Panc1 (cell line): ENCODE results near the gene PRDX2. TPM values are rescaled to one million over a fixed set of nuclear protein-coding genes. Genes with fewer than 3 reads are reported as not detected.

Experiments
- ATAC-seq: fragments of 200-7000 bp; cut with Tn5 transposase; 2 replicates; pipeline ENCODE4 v1.9.1; 2020; ENCODE audit warnings: mild to moderate bottlenecking, moderate library complexity
- BruUV-seq: library from RNA; stranded (reverse); fragments of 400-500 nt; replicated peaks from 2 replicates; lab custom pipeline; 2021; lab: Mats Ljungman, UMichigan
- CTCF ChIA-PET: fragments of 300-600 bp; sonication (Branson Sonifier 250); formaldehyde crosslinking; loops from one replicate; lab custom pipeline; 2022; ENCODE audit warnings: antibody characterized with exemption; lab: Charles Lee
- POLR2A ChIA-PET: fragments of 300-600 bp; sonication (Branson Sonifier 250); formaldehyde crosslinking; loops from one replicate; lab custom pipeline; 2022; ENCODE audit warnings: antibody characterized with exemption; lab: Charles Lee
- DNase-seq: peaks from one replicate; pipeline ENCODE4 v3.0.0-alpha.2; 2010; ENCODE audit warnings: low read depth, low spot score
- H3K27ac ChIP-seq: 2 replicates; pipeline ENCODE4 v1.5.1; 2011; ENCODE audit warnings: mild to moderate bottlenecking, low read length, inconsistent platforms
- H3K27me3 ChIP-seq: fragments of 200-500 bp; sonication (Bioruptor generic); 2 replicates; pipeline ENCODE4 v1.6.0; 2014; ENCODE audit warnings: low read length, inconsistent platforms; ENCODE audit not compliant: control insufficient read depth, insufficient read depth
- H3K36me3 ChIP-seq: fragments of 200-500 bp; sonication (Bioruptor generic); 2 replicates; pipeline ENCODE4 v1.5.1; 2014; ENCODE audit warnings: inconsistent platforms, mild to moderate bottlenecking, low read length, moderate library complexity; ENCODE audit not compliant: control insufficient read depth, insufficient read depth
- H3K4me1 ChIP-seq: 2 replicates; pipeline ENCODE4 v1.5.1; 2011; ENCODE audit warnings: inconsistent platforms, mild to moderate bottlenecking, low read length, moderate library complexity; ENCODE audit not compliant: control insufficient read depth, insufficient read depth
- H3K4me3 ChIP-seq, 2 experiments: 2 replicates each; pipeline ENCODE4 v1.5.1; 2011 to 2012; ENCODE audit warnings: low read depth in 2 of 2, low read length in 2 of 2, mild to moderate bottlenecking in 2 of 2, inconsistent platforms in 1 of 2, moderate library complexity in 1 of 2
- H3K9me3 ChIP-seq: fragments of 200-500 bp; sonication (Bioruptor generic); 2 replicates; pipeline ENCODE4 v1.5.1; 2014; ENCODE audit warnings: low read depth, mild to moderate bottlenecking, inconsistent platforms, low read length, moderate library complexity; ENCODE audit not compliant: control insufficient read depth, insufficient read depth
- CTCF ChIP-seq: fragments of 450-650 bp; IDR thresholded peaks from 2 replicates; pipeline ENCODE4 v1.5.1; 2017; ENCODE audit warnings: mild to moderate bottlenecking
- POLR2AphosphoS5 ChIP-seq: IDR thresholded peaks from 2 replicates; pipeline ENCODE4 v1.6.1; 2012; ENCODE audit warnings: mild to moderate bottlenecking, low read depth, low read length, moderate library complexity
- SIN3A ChIP-seq: IDR thresholded peaks from 2 replicates; pipeline ENCODE4 v1.6.1; 2012; ENCODE audit warnings: low read depth, mild to moderate bottlenecking, low read length, moderate library complexity, borderline replicate concordance; ENCODE audit not compliant: insufficient read depth
- TCF7L2 ChIP-seq: IDR thresholded peaks from 2 replicates; pipeline ENCODE4 v1.6.1; 2011; ENCODE audit warnings: mild to moderate bottlenecking, low read depth, low read length, inconsistent platforms
- in situ Hi-C: cut with HindIII; loops from 2 replicates; pipeline ENCODE4 v1.10.0; 2016; ENCODE audit warnings: low sequenced_read_pairs, low pct_unique_long_range_greater_than_20kb
- intact Hi-C: fragments of 100-400 bp; cut with micrococcal nuclease; formaldehyde crosslinking; loops from one replicate; pipeline ENCODE4 v1.10.0; 2022; ENCODE audit not compliant: unreplicated experiment
- total RNA-seq: library from RNA; stranded (reverse); gene quantifications from one replicate; pipeline ENCODE4 v1.2.1, GENCODE V29; 2021; ENCODE audit not compliant: unreplicated experiment
- TF ChIP-seq, protein P1 (sequence below), 2 experiments: IDR thresholded peaks; 2 replicates each; pipeline ENCODE4 v1.6.1; 2011 to 2012; ENCODE audit warnings: low read depth in 2 of 2, control low read depth in 1 of 2, low read length in 1 of 2, mild to moderate bottlenecking in 1 of 2, moderate library complexity in 1 of 2; ENCODE audit not compliant: insufficient read depth in 1 of 2

The PRDX2 gene
- total RNA-seq, 1 experiment from 2014 or later = 61.0 TPM

DNA sequence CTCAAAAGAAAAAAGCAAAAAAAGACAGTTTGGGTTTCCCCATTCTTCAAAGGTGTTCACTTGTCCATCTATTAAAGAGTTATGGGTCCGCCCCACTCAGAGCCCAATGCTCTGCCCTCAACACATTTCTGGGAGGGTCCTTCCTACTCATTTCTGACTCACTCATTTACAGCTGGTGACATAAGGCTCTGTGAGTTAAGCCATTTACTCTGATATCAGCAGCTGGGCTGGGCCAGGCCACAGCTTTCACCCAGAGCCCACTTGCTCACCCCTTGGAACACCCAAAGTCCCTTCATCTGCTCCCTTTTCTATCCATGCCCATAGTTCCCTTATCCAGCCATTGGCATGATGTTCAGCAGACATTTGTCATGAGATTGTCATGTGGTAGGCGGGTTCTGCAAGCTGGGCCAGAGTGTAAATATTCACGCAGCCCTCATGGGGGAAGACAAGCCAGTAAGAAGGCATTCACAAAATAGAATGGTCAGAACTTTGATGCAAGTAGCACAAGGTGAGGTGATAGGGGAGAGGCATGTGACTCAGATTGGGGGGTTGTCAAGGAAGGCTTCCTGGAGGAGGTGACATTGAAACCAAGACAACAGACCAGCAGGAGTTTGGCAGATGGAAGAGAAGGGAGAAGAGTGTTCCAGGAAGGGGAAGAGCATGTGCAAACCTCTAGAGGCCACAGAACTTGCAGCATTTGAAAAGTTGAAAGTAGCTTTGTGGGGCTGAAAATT, 42.6 kb upstream of the PRDX2 start:
- H3K9me3 ChIP-seq = no peaks in the 10 kb centered on the region
- TF ChIP-seq POLR2AphosphoS5 (no peak), TCF7L2 (no peak), CTCF (no peak), SIN3A (no peak)
- TF ChIP-seq, protein P1, sequence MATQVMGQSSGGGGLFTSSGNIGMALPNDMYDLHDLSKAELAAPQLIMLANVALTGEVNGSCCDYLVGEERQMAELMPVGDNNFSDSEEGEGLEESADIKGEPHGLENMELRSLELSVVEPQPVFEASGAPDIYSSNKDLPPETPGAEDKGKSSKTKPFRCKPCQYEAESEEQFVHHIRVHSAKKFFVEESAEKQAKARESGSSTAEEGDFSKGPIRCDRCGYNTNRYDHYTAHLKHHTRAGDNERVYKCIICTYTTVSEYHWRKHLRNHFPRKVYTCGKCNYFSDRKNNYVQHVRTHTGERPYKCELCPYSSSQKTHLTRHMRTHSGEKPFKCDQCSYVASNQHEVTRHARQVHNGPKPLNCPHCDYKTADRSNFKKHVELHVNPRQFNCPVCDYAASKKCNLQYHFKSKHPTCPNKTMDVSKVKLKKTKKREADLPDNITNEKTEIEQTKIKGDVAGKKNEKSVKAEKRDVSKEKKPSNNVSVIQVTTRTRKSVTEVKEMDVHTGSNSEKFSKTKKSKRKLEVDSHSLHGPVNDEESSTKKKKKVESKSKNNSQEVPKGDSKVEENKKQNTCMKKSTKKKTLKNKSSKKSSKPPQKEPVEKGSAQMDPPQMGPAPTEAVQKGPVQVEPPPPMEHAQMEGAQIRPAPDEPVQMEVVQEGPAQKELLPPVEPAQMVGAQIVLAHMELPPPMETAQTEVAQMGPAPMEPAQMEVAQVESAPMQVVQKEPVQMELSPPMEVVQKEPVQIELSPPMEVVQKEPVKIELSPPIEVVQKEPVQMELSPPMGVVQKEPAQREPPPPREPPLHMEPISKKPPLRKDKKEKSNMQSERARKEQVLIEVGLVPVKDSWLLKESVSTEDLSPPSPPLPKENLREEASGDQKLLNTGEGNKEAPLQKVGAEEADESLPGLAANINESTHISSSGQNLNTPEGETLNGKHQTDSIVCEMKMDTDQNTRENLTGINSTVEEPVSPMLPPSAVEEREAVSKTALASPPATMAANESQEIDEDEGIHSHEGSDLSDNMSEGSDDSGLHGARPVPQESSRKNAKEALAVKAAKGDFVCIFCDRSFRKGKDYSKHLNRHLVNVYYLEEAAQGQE (IDR thresholded peaks at IDR 0.05; ENCODE audit: insufficient read depth in 1 of 2, low read depth in 2 of 2, low read length in 1 of 2) = no peak
- BruUV-seq = no TSS peak
- H3K4me1 ChIP-seq = no peaks in the 10 kb centered on the region
- CTCF ChIA-PET = no interaction called here
- H3K27me3 ChIP-seq = no peaks in the 10 kb centered on the region
- H3K36me3 ChIP-seq = no peaks in the 10 kb centered on the region
- in situ Hi-C loops (no loop called here), intact Hi-C loops (no loop called here)
- ATAC-seq (no peak), DNase-seq (no peak)
- POLR2A ChIA-PET = interaction anchor here (0.5 kb wide), 1 partner anchor 400 kb away, joined by 7 read pairs; no protein-coding TSS in a partner anchor
- H3K4me3 ChIP-seq = no peak overlapping the region
- no peak overlapping the region for H3K27ac ChIP-seq

DNA sequence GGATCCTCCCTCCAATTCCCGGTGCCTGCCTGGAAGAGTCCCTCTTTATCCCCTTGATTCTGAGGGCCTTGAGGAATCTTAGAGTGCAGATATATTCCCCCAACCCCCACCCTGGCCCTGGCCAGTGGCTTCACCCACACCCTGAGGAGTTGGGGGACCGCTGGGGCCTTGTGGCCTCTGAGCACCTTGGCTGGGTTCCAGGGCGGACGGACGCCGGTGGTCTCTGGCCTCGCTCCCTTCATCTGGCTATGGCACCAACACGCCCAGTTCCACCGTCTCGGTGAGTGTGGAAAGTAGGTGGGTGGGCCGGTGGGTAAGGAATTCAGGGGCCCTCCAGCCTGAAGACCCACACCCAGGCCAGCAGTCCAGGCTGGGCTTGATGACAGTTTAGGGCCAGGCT, 41.7 kb upstream of the PRDX2 start:
- TF ChIP-seq SIN3A (no peak), POLR2AphosphoS5 (no peak), CTCF (no peak), TCF7L2 (no peak)
- TF ChIP-seq, protein P1 (IDR thresholded peaks at IDR 0.05; ENCODE audit: insufficient read depth in 1 of 2, low read depth in 2 of 2, low read length in 1 of 2) = no peak
- ATAC-seq (no peak), DNase-seq (no peak)
- H3K27me3 ChIP-seq = no peaks in the 10 kb centered on the region
- H3K27ac ChIP-seq = no peak overlapping the region
- ChIA-PET CTCF (no interaction called here), POLR2A (interaction anchor here (0.5 kb wide), 1 partner anchor 399 kb away, joined by 7 read pairs; no protein-coding TSS in a partner anchor)
- in situ Hi-C loops = no loop called here
- H3K4me3 ChIP-seq = no peak overlapping the region
- BruUV-seq = no TSS peak
- no peaks in the 10 kb centered on the region; the same call in 1 of the 2 replicates for H3K36me3 ChIP-seq
- no peaks in the 10 kb centered on the region for H3K4me1 ChIP-seq
- no peaks in the 10 kb centered on the region for H3K9me3 ChIP-seq
- intact Hi-C loops = no loop called here
